ENCODE measurements around the gene HOXC13.
A peak's percentile ranks its signal among the peaks of the same experiment; 100 is the strongest.

The HOXC13 gene

DNA sequence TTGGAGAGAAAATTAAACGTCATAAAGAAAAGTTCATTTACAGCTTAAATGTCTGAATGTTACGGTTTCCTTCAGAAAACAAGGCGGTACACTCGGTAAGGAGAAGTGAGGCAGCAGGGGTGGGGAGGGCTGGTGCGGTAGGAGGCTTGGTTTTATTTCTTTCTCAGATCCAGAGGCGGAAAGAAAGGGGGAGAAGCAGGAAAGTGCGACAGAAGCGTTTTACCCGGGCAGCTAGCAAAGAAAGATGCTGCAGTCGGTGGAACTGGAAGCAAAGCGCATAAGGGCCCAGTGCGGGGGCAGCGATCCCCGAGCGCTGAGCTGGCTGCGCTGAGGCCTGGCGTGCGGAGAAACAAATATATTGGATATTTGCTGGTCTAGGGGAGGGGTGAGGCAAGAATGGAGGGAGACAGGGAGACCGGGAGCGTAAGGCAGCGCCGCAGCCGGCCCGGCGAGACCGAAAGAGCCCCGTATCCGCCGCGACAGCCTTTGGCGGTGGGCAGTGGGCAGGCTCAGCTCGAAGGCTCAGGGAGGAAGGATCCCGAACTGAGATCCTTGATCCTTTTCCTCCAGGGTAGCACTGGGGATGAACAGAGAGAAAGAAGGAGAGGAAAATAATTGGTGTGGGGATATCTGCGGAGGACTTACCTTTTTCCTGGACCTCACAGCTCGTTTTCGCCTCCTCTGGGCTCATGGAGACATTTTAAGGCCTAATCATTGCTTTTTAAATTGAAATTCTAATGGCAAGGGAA is 27.9 kb downstream of the HOXC13 start:
- H3K36me3 ChIP-seq (ENCODE audit: insufficient read depth, low read length): no peaks in the 10 kb centered on the region
- H3K4me3 ChIP-seq (ENCODE audit: low read depth in 1 of 2, low read length in 2 of 2): no peak overlapping the region
- H3K9ac ChIP-seq (ENCODE audit: low read depth, low read length): no peak overlapping the region
- ATAC-seq (ENCODE audit: insufficient read depth, low read depth) (no peak), DNase-seq (no peak)
- H3K79me2 ChIP-seq (ENCODE audit: insufficient read depth, low read length): no peaks in the 10 kb centered on the region
- H3K4me2 ChIP-seq (ENCODE audit: insufficient read depth, low read length): no peak overlapping the region
- H3K9me3 ChIP-seq (ENCODE audit: insufficient read depth, low read length, severe bottlenecking): no peaks in the 10 kb centered on the region
- H4K20me1 ChIP-seq (ENCODE audit: insufficient read depth, low read length): no peaks in the 10 kb centered on the region
- H3K4me1 ChIP-seq (ENCODE audit: insufficient read depth, low read length): 0 out of 2 replicates have a peak, but pooled peaks cover 2% of the 10 kb centered on the region
- peaks cover 81% of the 10 kb centered on the region for H3K27me3 ChIP-seq (ENCODE audit: insufficient read depth, low read length, poor library complexity)
- H2AFZ ChIP-seq (ENCODE audit: low read depth, low read length): no peak overlapping the region
- TF ChIP-seq, protein P1, sequence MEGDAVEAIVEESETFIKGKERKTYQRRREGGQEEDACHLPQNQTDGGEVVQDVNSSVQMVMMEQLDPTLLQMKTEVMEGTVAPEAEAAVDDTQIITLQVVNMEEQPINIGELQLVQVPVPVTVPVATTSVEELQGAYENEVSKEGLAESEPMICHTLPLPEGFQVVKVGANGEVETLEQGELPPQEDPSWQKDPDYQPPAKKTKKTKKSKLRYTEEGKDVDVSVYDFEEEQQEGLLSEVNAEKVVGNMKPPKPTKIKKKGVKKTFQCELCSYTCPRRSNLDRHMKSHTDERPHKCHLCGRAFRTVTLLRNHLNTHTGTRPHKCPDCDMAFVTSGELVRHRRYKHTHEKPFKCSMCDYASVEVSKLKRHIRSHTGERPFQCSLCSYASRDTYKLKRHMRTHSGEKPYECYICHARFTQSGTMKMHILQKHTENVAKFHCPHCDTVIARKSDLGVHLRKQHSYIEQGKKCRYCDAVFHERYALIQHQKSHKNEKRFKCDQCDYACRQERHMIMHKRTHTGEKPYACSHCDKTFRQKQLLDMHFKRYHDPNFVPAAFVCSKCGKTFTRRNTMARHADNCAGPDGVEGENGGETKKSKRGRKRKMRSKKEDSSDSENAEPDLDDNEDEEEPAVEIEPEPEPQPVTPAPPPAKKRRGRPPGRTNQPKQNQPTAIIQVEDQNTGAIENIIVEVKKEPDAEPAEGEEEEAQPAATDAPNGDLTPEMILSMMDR (IDR thresholded peaks at IDR 0.05; ENCODE audit: borderline replicate concordance, extremely low read depth, low read length, poor library complexity, severe bottlenecking): no peak
- TF ChIP-seq EZH2 (IDR thresholded peaks at IDR 0.05; ENCODE audit: borderline replicate concordance, low read depth, low read length, severe bottlenecking): no peak
- no peak overlapping the region for H3K27ac ChIP-seq (ENCODE audit: low read length)

DNA sequence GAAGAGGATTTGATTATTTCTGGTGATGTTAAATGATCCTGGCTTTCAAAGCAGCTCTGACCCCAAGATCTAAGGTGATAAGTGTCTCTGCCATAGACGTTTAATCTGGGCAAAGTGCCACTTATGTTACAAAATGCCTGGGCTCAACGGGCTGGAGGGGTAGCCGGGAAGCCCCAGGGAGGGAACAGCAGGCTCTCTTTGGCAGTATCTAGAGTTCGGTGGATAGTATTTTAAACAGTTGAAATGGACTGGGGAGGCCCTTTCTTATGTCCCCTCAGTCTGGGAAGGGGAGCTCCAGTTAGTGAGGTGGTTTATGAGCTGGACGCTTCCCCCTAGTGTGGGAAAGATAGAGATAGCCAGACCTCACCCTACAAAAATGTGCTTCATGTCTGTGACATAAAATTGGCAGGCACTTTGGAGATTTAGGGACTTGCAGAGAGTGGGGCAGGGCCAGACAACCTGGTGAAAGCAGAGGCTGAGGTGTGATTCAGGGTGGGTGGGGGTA is 28.8 kb downstream of the HOXC13 start:
- H3K4me2 ChIP-seq (ENCODE audit: insufficient read depth, low read length): no peak overlapping the region
- H3K4me1 ChIP-seq (ENCODE audit: insufficient read depth, low read length): 0 out of 2 replicates have a peak, but pooled peaks cover 2% of the 10 kb centered on the region
- no peak overlapping the region for H3K27ac ChIP-seq (ENCODE audit: low read length)
- no peaks in the 10 kb centered on the region for H4K20me1 ChIP-seq (ENCODE audit: insufficient read depth, low read length)
- no peak for ATAC-seq (ENCODE audit: insufficient read depth, low read depth)
- no peaks in the 10 kb centered on the region for H3K9me3 ChIP-seq (ENCODE audit: insufficient read depth, low read length, severe bottlenecking)
- no peak for DNase-seq
- H3K79me2 ChIP-seq (ENCODE audit: insufficient read depth, low read length): no peaks in the 10 kb centered on the region
- H3K36me3 ChIP-seq (ENCODE audit: insufficient read depth, low read length): no peaks in the 10 kb centered on the region
- H3K9ac ChIP-seq (ENCODE audit: low read depth, low read length): no peak overlapping the region
- peak; percentile 6 for TF ChIP-seq EZH2 (IDR thresholded peaks at IDR 0.05; ENCODE audit: borderline replicate concordance, low read depth, low read length, severe bottlenecking)
- TF ChIP-seq, protein P1 (IDR thresholded peaks at IDR 0.05; ENCODE audit: borderline replicate concordance, extremely low read depth, low read length, poor library complexity, severe bottlenecking): no peak
- no peak overlapping the region for H3K4me3 ChIP-seq (ENCODE audit: low read depth in 1 of 2, low read length in 2 of 2)
- no peak overlapping the region for H2AFZ ChIP-seq (ENCODE audit: low read depth, low read length)
- peaks cover 78% of the 10 kb centered on the region for H3K27me3 ChIP-seq (ENCODE audit: insufficient read depth, low read length, poor library complexity)

DNA sequence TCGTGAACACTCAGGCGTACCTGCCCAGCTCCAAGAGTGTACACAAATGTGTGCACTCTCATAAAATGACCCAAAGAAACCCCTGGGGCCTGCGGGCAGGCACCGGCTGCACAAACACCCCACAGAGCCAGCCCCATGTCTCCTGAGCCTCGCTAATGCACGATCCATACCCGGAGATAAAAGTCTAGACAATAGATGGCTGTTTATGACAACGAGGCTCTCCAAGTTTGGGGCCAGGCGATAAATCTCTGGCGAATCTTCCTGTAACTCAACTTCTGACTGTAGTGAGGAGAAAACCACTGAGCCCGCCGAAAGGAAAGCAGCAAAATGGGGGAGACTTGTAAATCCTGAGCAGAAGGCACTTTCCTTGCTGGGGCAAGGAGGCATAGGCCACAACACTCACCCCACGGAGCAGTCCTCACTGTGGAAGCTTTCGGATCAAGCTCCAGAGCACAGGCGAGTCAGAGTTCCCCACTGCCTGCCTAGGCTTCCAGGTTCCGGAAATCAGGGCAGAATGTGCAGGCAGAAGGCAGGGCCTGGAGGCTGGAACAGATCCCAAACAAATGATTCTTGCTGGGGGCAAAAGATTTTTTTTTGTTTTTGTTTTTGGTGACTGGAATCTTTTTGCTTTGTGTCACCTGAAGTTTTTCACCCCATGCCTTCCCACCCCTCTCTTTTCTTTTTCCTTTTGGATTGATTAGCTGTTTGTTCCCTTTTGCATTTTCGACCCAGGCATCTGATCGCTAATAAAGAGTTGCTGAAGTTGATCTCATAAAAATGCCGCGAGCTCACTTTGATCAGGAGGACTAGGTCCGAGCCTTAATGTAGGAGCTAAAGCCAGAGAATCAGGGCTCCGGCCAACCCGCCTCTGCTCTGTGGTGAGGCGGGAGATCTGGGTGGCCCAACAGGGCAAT is 29.8 kb downstream of the HOXC13 start:
- DNase-seq (no peak), ATAC-seq (ENCODE audit: insufficient read depth, low read depth) (no peak)
- Histone ChIP-seq H3K9me3 (ENCODE audit: insufficient read depth, low read length, severe bottlenecking) (no peaks in the 10 kb centered on the region), H3K36me3 (ENCODE audit: insufficient read depth, low read length) (no peaks in the 10 kb centered on the region), H3K27me3 (ENCODE audit: insufficient read depth, low read length, poor library complexity) (peaks cover 72% of the 10 kb centered on the region), H3K4me2 (ENCODE audit: insufficient read depth, low read length) (no peak overlapping the region), H2AFZ (ENCODE audit: low read depth, low read length) (no peak overlapping the region), H3K4me1 (ENCODE audit: insufficient read depth, low read length) (0 out of 2 replicates have a peak, but pooled peaks cover 2% of the 10 kb centered on the region), H4K20me1 (ENCODE audit: insufficient read depth, low read length) (no peaks in the 10 kb centered on the region), H3K4me3 (ENCODE audit: low read depth in 1 of 2, low read length in 2 of 2) (no peak overlapping the region), H3K27ac (ENCODE audit: low read length) (no peak overlapping the region), H3K79me2 (ENCODE audit: insufficient read depth, low read length) (no peaks in the 10 kb centered on the region), H3K9ac (ENCODE audit: low read depth, low read length) (no peak overlapping the region)
- TF ChIP-seq EZH2 (IDR thresholded peaks at IDR 0.05; ENCODE audit: borderline replicate concordance, low read depth, low read length, severe bottlenecking): no peak
- TF ChIP-seq, protein P1 (IDR thresholded peaks at IDR 0.05; ENCODE audit: borderline replicate concordance, extremely low read depth, low read length, poor library complexity, severe bottlenecking): no peak
